ENCODE results near the gene PTPRQ.

Gene PTPRQ

GRCh38 chr12:80627782-80628181 lies 183.7 kb downstream of the PTPRQ start:
- Histone ChIP-seq H3K4me2 (ENCODE audit: insufficient read depth, low read length) (no peak overlapping the region), H3K9ac (ENCODE audit: low read depth, low read length) (no peak overlapping the region), H3K4me3 (ENCODE audit: low read depth in 1 of 2, low read length in 2 of 2) (no peak overlapping the region), H3K79me2 (ENCODE audit: insufficient read depth, low read length) (no peaks in the 10 kb centered on the region), H3K27ac (ENCODE audit: low read length) (no peak overlapping the region), H4K20me1 (ENCODE audit: insufficient read depth, low read length) (no peaks in the 10 kb centered on the region), H2AFZ (ENCODE audit: low read depth, low read length) (no peak overlapping the region), H3K9me3 (ENCODE audit: insufficient read depth, low read length, severe bottlenecking) (no peaks in the 10 kb centered on the region), H3K4me1 (ENCODE audit: insufficient read depth, low read length) (no peaks in the 10 kb centered on the region), H3K36me3 (ENCODE audit: insufficient read depth, low read length) (no peaks in the 10 kb centered on the region), H3K27me3 (ENCODE audit: insufficient read depth, low read length, poor library complexity) (no peaks in the 10 kb centered on the region)
- ATAC-seq (ENCODE audit: insufficient read depth, low read depth) (no peak), DNase-seq (no peak)
- TF ChIP-seq EZH2 (IDR thresholded peaks at IDR 0.05; ENCODE audit: borderline replicate concordance, low read depth, low read length, severe bottlenecking) (no peak), CTCF (IDR thresholded peaks at IDR 0.05; ENCODE audit: borderline replicate concordance, extremely low read depth, low read length, poor library complexity, severe bottlenecking) (no peak)

GRCh38 chr12:80632835-80633234 lies 188.8 kb downstream of the PTPRQ start:
- TF ChIP-seq CTCF (IDR thresholded peaks at IDR 0.05; ENCODE audit: borderline replicate concordance, extremely low read depth, low read length, poor library complexity, severe bottlenecking) (peak; percentile 12), EZH2 (IDR thresholded peaks at IDR 0.05; ENCODE audit: borderline replicate concordance, low read depth, low read length, severe bottlenecking) (no peak)
- Histone ChIP-seq H3K9me3 (ENCODE audit: insufficient read depth, low read length, severe bottlenecking) (no peaks in the 10 kb centered on the region), H3K4me1 (ENCODE audit: insufficient read depth, low read length) (no peaks in the 10 kb centered on the region), H3K27me3 (ENCODE audit: insufficient read depth, low read length, poor library complexity) (no peaks in the 10 kb centered on the region), H3K36me3 (ENCODE audit: insufficient read depth, low read length) (no peaks in the 10 kb centered on the region), H3K9ac (ENCODE audit: low read depth, low read length) (no peak overlapping the region), H3K4me2 (ENCODE audit: insufficient read depth, low read length) (no peak overlapping the region), H3K79me2 (ENCODE audit: insufficient read depth, low read length) (no peaks in the 10 kb centered on the region), H3K4me3 (ENCODE audit: low read depth in 1 of 2, low read length in 2 of 2) (no peak overlapping the region), H4K20me1 (ENCODE audit: insufficient read depth, low read length) (no peaks in the 10 kb centered on the region), H2AFZ (ENCODE audit: low read depth, low read length) (no peak overlapping the region), H3K27ac (ENCODE audit: low read length) (no peak overlapping the region)
- no peak for ATAC-seq (ENCODE audit: insufficient read depth, low read depth)
- DNase-seq: no peak

- H3K9me3 ChIP-seq (ENCODE audit: insufficient read depth, low read length, severe bottlenecking): no peaks in the 10 kb centered on the region
- no peak overlapping the region for H3K4me2 ChIP-seq (ENCODE audit: insufficient read depth, low read length)
- no peaks in the 10 kb centered on the region for H3K4me1 ChIP-seq (ENCODE audit: insufficient read depth, low read length)
- no peaks in the 10 kb centered on the region for H4K20me1 ChIP-seq (ENCODE audit: insufficient read depth, low read length)
- H3K36me3 ChIP-seq (ENCODE audit: insufficient read depth, low read length): no peaks in the 10 kb centered on the region
- no peaks in the 10 kb centered on the region for H3K27me3 ChIP-seq (ENCODE audit: insufficient read depth, low read length, poor library complexity)
- ATAC-seq (ENCODE audit: insufficient read depth, low read depth) (no peak), DNase-seq (no peak)
- H3K79me2 ChIP-seq (ENCODE audit: insufficient read depth, low read length): no peaks in the 10 kb centered on the region
- H2AFZ ChIP-seq (ENCODE audit: low read depth, low read length): no peak overlapping the region
- H3K27ac ChIP-seq (ENCODE audit: low read length): no peak overlapping the region
- H3K9ac ChIP-seq (ENCODE audit: low read depth, low read length): no peak overlapping the region
- TF ChIP-seq CTCF (IDR thresholded peaks at IDR 0.05; ENCODE audit: borderline replicate concordance, extremely low read depth, low read length, poor library complexity, severe bottlenecking) (no peak), EZH2 (IDR thresholded peaks at IDR 0.05; ENCODE audit: borderline replicate concordance, low read depth, low read length, severe bottlenecking) (no peak)
- H3K4me3 ChIP-seq (ENCODE audit: low read depth in 1 of 2, low read length in 2 of 2): no peak overlapping the region
Observed at GRCh38 chr12:80634903-80635302, 190.9 kb downstream of the PTPRQ start.

GRCh38 chr12:80636832-80637231 lies 192.8 kb downstream of the PTPRQ start:
- H3K36me3 ChIP-seq (ENCODE audit: insufficient read depth, low read length): no peaks in the 10 kb centered on the region
- no peak overlapping the region for H3K4me3 ChIP-seq (ENCODE audit: low read depth in 1 of 2, low read length in 2 of 2)
- no peak overlapping the region for H3K27ac ChIP-seq (ENCODE audit: low read length)
- H3K79me2 ChIP-seq (ENCODE audit: insufficient read depth, low read length): no peaks in the 10 kb centered on the region
- no peak overlapping the region for H3K4me2 ChIP-seq (ENCODE audit: insufficient read depth, low read length)
- ATAC-seq (ENCODE audit: insufficient read depth, low read depth) (no peak), DNase-seq (no peak)
- H3K4me1 ChIP-seq (ENCODE audit: insufficient read depth, low read length): no peaks in the 10 kb centered on the region
- H3K9me3 ChIP-seq (ENCODE audit: insufficient read depth, low read length, severe bottlenecking): no peaks in the 10 kb centered on the region
- TF ChIP-seq EZH2 (IDR thresholded peaks at IDR 0.05; ENCODE audit: borderline replicate concordance, low read depth, low read length, severe bottlenecking) (no peak), CTCF (IDR thresholded peaks at IDR 0.05; ENCODE audit: borderline replicate concordance, extremely low read depth, low read length, poor library complexity, severe bottlenecking) (no peak)
- no peaks in the 10 kb centered on the region for H3K27me3 ChIP-seq (ENCODE audit: insufficient read depth, low read length, poor library complexity)
- no peaks in the 10 kb centered on the region for H4K20me1 ChIP-seq (ENCODE audit: insufficient read depth, low read length)
- no peak overlapping the region for H2AFZ ChIP-seq (ENCODE audit: low read depth, low read length)
- no peak overlapping the region for H3K9ac ChIP-seq (ENCODE audit: low read depth, low read length)

Data from DND-41 (cell line).